HG03521 (cell line): ENCODE results near the gene ST7.
"Not testable (repeated sequence)": the region's sequence is repeated elsewhere in the genome, so short reads cannot be mapped to it uniquely, and the experiment has no call there.

ENCODE experiments used
- ATAC-seq: cut with Tn5 transposase; IDR thresholded peaks from one replicate; pipeline ENCODE4 v1.9.1; 2021; ENCODE audit warnings: mild to moderate bottlenecking, moderate library complexity; ENCODE audit not compliant: unreplicated experiment

Gene ST7

GRCh38 chr7:116950889-116951351 is 2.4 kb upstream of the ST7 start:
- ATAC-seq, result no peak

- ATAC-seq, result no peak
These were observed 1.7 kb upstream of the ST7 start for GRCh38 chr7:116951366-116952292.

DNA sequence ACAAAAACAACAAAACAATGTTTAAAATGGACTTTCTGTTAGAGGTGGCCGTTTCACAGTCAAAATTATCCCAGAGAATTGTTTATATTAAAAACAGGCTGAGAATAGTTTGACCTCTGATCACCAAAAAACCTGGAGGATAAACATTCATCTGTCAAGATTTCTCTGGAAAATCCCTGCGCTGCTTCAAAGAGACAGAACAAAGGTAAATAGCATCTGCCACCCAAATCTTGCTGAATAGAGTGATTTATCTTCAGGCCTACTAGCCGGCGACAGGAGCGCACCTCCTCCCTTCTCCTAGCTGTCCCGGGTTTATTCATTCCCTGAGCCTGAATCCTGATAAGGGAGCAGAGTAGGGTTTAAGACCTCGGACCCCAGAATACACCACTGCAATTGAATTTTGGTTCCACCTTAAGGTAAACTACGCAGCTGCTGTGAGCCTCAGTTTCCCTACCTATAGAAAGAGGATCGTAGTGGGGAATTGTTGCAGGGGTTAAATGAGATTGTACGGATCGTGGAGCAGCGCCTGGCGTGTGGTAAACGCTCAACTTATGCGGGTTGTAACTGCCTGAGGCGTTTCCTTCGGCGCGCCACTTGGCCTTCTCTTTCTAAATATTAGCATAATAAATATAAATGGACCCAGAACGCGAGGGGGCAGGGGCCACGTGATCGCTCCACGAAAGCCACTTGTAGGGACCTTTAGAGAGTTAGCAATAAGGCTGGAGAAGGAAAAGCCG is 498 bp upstream of the ST7 start:
- ATAC-seq, result peak; percentile 28

GRCh38 chr7:116953906-116954838 is 871 bp downstream of the ST7 start:
- ATAC-seq, result peak; percentile 19

GRCh38 chr7:116955340-116955739 is 2.0 kb downstream of the ST7 start:
- ATAC-seq, result no peak

- peak; percentile 70 for ATAC-seq
These were observed 2.6 kb downstream of the ST7 start for GRCh38 chr7:116955801-116956476.

DNA sequence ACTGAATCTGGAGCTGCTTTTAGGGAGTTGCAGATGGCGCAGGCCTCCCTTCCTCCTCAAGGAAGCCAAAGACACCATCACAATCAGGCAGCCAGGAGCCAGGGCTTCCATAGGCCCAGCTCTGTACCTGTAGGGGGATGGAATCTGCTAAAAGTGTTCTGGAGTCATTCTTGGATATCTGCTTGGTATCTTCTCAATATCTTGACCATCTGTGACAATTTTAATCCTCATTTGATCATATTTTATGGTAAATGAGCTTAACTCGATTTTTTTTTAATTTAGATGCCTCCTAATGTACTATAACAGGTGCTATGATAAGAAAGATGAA is 3.1 kb downstream of the ST7 start:
- no peak for ATAC-seq

- ATAC-seq, result peak; percentile 28
These were observed 4.6 kb downstream of the ST7 start for GRCh38 chr7:116957874-116958273.

DNA sequence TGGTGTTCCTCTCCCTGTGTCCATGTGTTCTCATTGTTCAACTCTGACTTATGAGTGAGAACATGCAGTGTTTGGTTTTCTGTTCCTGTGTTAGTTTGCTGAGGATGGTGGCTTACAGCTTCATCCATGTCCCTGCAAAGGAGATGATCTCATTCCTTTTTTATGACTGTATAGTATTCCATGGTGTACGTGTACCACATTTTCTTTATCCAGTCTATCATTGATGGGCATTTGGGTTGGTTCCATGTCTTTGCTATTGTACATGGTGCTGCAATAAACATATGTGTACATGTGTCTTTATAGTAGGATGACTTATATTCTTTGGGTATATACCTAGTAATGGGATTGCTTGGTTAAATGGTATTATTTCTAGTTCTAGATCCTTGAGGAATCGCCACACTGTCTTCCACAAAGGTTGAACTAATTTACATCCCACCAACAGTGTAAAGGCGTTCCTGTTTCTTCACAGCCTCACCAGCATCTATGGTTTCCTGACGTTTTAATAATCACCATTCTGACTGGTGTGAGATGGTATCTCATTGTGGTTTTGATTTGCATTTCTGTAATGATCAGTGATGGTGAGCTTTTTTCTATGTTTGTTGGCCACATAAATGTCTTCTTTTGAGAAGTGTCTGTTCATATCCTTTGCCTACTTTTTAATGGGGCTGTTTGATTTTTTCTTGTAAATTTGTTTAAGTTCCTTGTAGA is 8.8 kb downstream of the ST7 start:
- not testable (repeated sequence) for ATAC-seq

- no peak for ATAC-seq
These were observed 9.9 kb downstream of the ST7 start for GRCh38 chr7:116963234-116963633.

- ATAC-seq, result no peak
These were observed 13.3 kb downstream of the ST7 start for GRCh38 chr7:116966601-116967000.

DNA sequence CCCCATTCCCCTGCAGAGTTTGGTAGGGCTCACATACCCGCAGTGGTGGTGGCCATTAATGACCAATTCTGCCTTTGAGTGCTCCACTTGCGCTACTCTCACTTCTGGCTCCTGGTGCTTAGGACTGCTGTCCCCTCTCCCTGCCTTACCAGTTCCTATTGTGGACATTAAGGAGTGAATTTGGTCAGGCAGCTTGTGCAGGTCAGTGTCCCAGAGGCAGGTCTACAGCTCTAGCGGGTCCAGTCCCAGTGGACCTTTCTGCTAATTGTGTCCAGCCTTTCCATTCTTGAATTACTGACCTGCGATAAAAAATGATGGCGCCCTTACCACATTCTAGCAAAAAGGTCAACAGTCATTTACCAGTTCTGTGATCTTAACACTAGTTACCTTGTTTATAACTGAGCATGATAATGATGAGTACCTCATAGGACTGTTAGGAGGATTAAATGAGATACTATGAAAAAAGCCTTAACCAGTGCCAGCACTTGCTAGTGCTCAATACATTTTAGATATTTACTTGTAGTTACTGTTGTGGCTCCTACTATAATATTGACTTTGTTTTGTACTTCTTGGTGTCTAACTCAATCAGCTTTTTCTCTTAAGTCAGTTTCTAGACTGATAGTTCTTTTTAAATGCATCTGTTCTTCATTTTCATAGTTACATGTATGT is 14.1 kb downstream of the ST7 start:
- no peak for ATAC-seq

DNA sequence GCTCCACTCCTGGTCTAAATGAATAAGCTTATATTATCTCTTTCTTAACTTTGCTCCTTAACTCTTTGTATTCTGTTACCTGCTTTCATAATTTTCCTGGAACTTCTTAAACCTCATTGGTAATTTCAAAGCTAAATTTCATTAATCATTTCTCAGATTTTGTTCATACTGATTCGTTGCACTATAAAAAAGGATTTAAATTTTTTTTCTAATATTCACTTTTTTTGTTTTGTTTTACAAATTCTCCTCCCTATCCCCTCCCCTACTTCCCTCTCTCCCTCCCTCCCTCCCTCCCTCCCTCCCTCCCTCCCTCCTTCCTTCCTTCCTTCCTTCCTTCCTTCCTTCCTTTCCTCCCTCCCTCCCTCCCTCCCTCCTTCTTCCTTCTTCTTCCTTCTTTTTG is 14.7 kb downstream of the ST7 start:
- no peak for ATAC-seq

- ATAC-seq, result no peak
These were observed 15.3 kb downstream of the ST7 start for GRCh38 chr7:116968631-116969030.

- ATAC-seq, result no peak
These were observed 16.1 kb downstream of the ST7 start for GRCh38 chr7:116969371-116969902.

DNA sequence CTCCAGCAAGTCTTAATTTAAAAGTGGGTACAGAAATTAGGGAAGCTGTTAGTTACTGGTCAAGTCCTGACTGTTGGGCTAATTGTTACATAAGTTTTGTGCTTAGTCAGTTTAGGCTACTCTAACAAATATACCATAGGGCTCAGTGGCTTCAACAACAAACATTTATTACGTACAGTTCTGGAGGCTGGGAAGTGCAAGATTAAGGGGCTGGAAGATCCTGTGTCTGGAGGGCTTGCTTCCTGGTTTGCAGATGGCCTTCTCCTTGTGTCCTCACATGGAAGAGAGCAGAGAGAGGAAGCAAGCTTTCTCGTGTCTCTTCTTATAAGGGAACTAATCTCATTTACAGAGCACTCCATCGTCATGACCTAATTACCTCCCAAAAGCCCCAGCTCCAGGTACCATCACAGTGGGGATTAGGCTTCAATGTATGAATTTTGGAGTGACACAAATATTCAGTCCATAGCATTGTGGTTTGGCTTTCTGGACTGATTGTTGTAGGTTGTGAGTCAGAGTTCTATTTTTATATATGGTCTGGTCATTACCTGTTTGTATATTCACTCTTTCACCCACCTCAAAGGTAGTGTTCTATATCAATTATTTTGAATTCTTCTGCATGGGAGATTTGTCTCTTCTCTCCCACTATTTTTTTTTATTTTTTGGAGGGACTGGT is 17.1 kb downstream of the ST7 start:
- peak; percentile 55 for ATAC-seq

DNA sequence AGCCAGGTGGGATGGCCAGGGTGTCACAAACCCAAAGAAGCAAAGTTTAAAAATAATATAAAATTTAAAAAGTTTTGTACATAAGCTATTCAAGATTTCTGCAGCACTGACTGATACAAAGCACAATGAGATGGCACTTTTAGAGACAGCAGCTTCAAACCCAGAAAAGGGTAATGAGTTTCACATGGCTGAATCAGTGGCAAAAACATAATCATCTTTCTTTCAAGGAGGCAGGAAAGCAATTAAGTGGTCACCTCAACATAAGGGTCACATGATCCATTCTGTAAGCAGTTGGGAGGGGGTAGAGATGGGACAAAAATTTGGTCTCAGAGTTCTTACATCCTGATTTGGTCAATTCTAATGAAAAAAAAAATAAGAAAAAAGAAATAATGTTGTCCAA is 17.9 kb downstream of the ST7 start:
- not testable (repeated sequence) for ATAC-seq

DNA sequence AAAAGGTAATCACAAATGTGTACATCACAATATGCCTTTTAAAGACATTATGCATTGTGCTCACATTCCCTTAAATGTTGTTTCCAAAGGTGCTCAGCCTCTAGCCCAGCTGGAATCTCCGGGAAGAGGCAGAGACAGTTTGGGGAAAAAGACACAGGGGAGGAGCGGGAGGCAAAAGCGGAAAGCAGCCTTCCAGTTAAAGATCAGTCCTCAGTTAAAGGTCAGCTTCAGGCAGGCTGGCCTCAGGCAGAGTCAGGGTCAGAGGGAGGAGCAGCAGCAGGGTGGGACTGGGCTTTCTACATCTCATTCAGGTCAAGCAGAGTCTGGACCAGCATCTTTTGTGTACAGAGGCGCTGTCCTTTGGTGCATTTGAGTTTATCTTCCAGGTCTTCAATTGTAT is 18.6 kb downstream of the ST7 start:
- no peak for ATAC-seq
